ENCODE measurements around the gene NKAIN4.
"Not testable (repeated sequence)": the region's sequence is repeated elsewhere in the genome, so short reads cannot be mapped to it uniquely, and the experiment has no call there.

NKAIN4 gene

GRCh38 chr20:63236116-63236837 lies 18.0 kb downstream of the NKAIN4 start:
- no peak for DNase-seq (ENCODE audit: low read depth)

- DNase-seq (ENCODE audit: low read depth) = no peak
These were observed 18.8 kb downstream of the NKAIN4 start, which contains the start of gene BIRC7 for GRCh38 chr20:63235399-63235983. BIRC7 (plus strand) TSS chr20:63235905; CDS start chr20:63236097, 192 bp downstream.

- DNase-seq (ENCODE audit: low read depth) = no peak
These were observed 19.4 kb downstream of the NKAIN4 start for GRCh38 chr20:63234693-63235398.

GRCh38 chr20:63233924-63234323 lies 20.3 kb downstream of the NKAIN4 start:
- no peak for DNase-seq (ENCODE audit: low read depth)

GRCh38 chr20:63233061-63233344 lies 21.3 kb downstream of the NKAIN4 start:
- DNase-seq (ENCODE audit: low read depth) = no peak

GRCh38 chr20:63232235-63233060 lies 21.8 kb downstream of the NKAIN4 start:
- DNase-seq (ENCODE audit: low read depth) = peak; percentile 82

GRCh38 chr20:63230800-63231268 lies 23.4 kb downstream of the NKAIN4 start:
- no peak for DNase-seq (ENCODE audit: low read depth)

GRCh38 chr20:63228806-63229205 lies 25.5 kb downstream of the NKAIN4 start:
- DNase-seq (ENCODE audit: low read depth) = no peak

- DNase-seq (ENCODE audit: low read depth) = no peak
These were observed 27.0 kb downstream of the NKAIN4 start for GRCh38 chr20:63227260-63227659.

- DNase-seq (ENCODE audit: low read depth) = no peak
These were observed 28.0 kb downstream of the NKAIN4 start for GRCh38 chr20:63226042-63226943.

GRCh38 chr20:63225082-63225454 lies 29.2 kb downstream of the NKAIN4 start:
- no peak for DNase-seq (ENCODE audit: low read depth)

GRCh38 chr20:63224412-63225081 lies 29.7 kb downstream of the NKAIN4 start:
- DNase-seq (ENCODE audit: low read depth) = no peak

GRCh38 chr20:63223826-63224207 lies 30.4 kb downstream of the NKAIN4 start:
- no peak for DNase-seq (ENCODE audit: low read depth)

GRCh38 chr20:63223121-63223825 lies 31.0 kb downstream of the NKAIN4 start:
- no peak for DNase-seq (ENCODE audit: low read depth)

GRCh38 chr20:63222541-63222940 lies 31.7 kb downstream of the NKAIN4 start:
- no peak for DNase-seq (ENCODE audit: low read depth)

GRCh38 chr20:63221400-63222053 lies 32.7 kb downstream of the NKAIN4 start:
- not testable (repeated sequence) for DNase-seq (ENCODE audit: low read depth)

GRCh38 chr20:63220696-63221399 lies 33.4 kb downstream of the NKAIN4 start:
- no peak for DNase-seq (ENCODE audit: low read depth)

GRCh38 chr20:63219866-63220521 lies 34.3 kb downstream of the NKAIN4 start:
- DNase-seq (ENCODE audit: low read depth) = no peak

Data from HS-5 (cell line).